ENCODE measurements around the gene TRAPPC10.
"Not testable (repeated sequence)": the region's sequence is repeated elsewhere in the genome, so short reads cannot be mapped to it uniquely, and the experiment has no call there.

TRAPPC10 gene

GRCh38 chr21:44090325-44090724 is 78.2 kb downstream of the TRAPPC10 start:
- no peak for TF ChIP-seq CTCF (IDR thresholded peaks at IDR 0.05; ENCODE audit: borderline replicate concordance, control extremely low read depth, extremely low read depth, insufficient read depth, missing control alignments)
- in situ Hi-C loops (cut with MboI; ENCODE audit: low sequenced_read_pairs, unreplicated experiment) = loop anchor here (25.0 kb wide), 1 partner anchor 372 kb away; the partner anchor contains the start of gene LRRC3
- DNase-seq (ENCODE audit: low spot score) = no peak

GRCh38 chr21:44092211-44092610 is 80.1 kb downstream of the TRAPPC10 start:
- DNase-seq (ENCODE audit: low spot score) = no peak
- in situ Hi-C loops (cut with MboI; ENCODE audit: low sequenced_read_pairs, unreplicated experiment) = loop anchor here (25.0 kb wide), 1 partner anchor 370 kb away; the partner anchor contains the start of gene LRRC3
- no peak for TF ChIP-seq CTCF (IDR thresholded peaks at IDR 0.05; ENCODE audit: borderline replicate concordance, control extremely low read depth, extremely low read depth, insufficient read depth, missing control alignments)

GRCh38 chr21:44093761-44094160 is 81.7 kb downstream of the TRAPPC10 start:
- TF ChIP-seq CTCF (IDR thresholded peaks at IDR 0.05; ENCODE audit: borderline replicate concordance, control extremely low read depth, extremely low read depth, insufficient read depth, missing control alignments) = no peak
- no peak for DNase-seq (ENCODE audit: low spot score)
- in situ Hi-C loops (cut with MboI; ENCODE audit: low sequenced_read_pairs, unreplicated experiment) = loop anchor here (25.0 kb wide), 1 partner anchor 369 kb away; the partner anchor contains the start of gene LRRC3

- in situ Hi-C loops (cut with MboI; ENCODE audit: low sequenced_read_pairs, unreplicated experiment) = loop anchor here (25.0 kb wide), 1 partner anchor 367 kb away; the partner anchor contains the start of gene LRRC3
- no peak for DNase-seq (ENCODE audit: low spot score)
- TF ChIP-seq CTCF (IDR thresholded peaks at IDR 0.05; ENCODE audit: borderline replicate concordance, control extremely low read depth, extremely low read depth, insufficient read depth, missing control alignments) = no peak
These were observed 82.7 kb downstream of the TRAPPC10 start for GRCh38 chr21:44094832-44095231.

GRCh38 chr21:44098507-44098906 is 86.4 kb downstream of the TRAPPC10 start:
- DNase-seq (ENCODE audit: low spot score) = not testable (repeated sequence)
- in situ Hi-C loops (cut with MboI; ENCODE audit: low sequenced_read_pairs, unreplicated experiment) = loop anchor here (25.0 kb wide), 1 partner anchor 364 kb away; the partner anchor contains the start of gene LRRC3

GRCh38 chr21:44098964-44099363 is 86.9 kb downstream of the TRAPPC10 start:
- not testable (repeated sequence) for DNase-seq (ENCODE audit: low spot score)
- in situ Hi-C loops (cut with MboI; ENCODE audit: low sequenced_read_pairs, unreplicated experiment) = loop anchor here (25.0 kb wide), 1 partner anchor 363 kb away; the partner anchor contains the start of gene LRRC3

- DNase-seq (ENCODE audit: low spot score); in situ Hi-C loops (cut with MboI; ENCODE audit: low sequenced_read_pairs, unreplicated experiment): not testable (repeated sequence)
These were observed 95.0 kb downstream of the TRAPPC10 start, which contains the start of gene PWP2 for GRCh38 chr21:44107026-44107501. Gene PWP2, plus strand, starts transcription at chr21:44107399. Its CDS starts 18 bp downstream, at chr21:44107417.

- in situ Hi-C loops (cut with MboI; ENCODE audit: low sequenced_read_pairs, unreplicated experiment); DNase-seq (ENCODE audit: low spot score): not testable (repeated sequence)
These were observed 95.5 kb downstream of the TRAPPC10 start for GRCh38 chr21:44107589-44107988.

GRCh38 chr21:44113702-44114371 is 101.7 kb downstream of the TRAPPC10 start:
- in situ Hi-C loops (cut with MboI; ENCODE audit: low sequenced_read_pairs, unreplicated experiment); DNase-seq (ENCODE audit: low spot score): not testable (repeated sequence)

- DNase-seq (ENCODE audit: low spot score); in situ Hi-C loops (cut with MboI; ENCODE audit: low sequenced_read_pairs, unreplicated experiment): not testable (repeated sequence)
These were observed 110.0 kb downstream of the TRAPPC10 start for GRCh38 chr21:44122131-44122530.

GRCh38 chr21:44127827-44128226 is 115.7 kb downstream of the TRAPPC10 start:
- DNase-seq (ENCODE audit: low spot score); in situ Hi-C loops (cut with MboI; ENCODE audit: low sequenced_read_pairs, unreplicated experiment): not testable (repeated sequence)

- in situ Hi-C loops (cut with MboI; ENCODE audit: low sequenced_read_pairs, unreplicated experiment); DNase-seq (ENCODE audit: low spot score): not testable (repeated sequence)
These were observed 121.6 kb downstream of the TRAPPC10 start for GRCh38 chr21:44133715-44134057.

GRCh38 chr21:44134732-44135131 is 122.6 kb downstream of the TRAPPC10 start:
- DNase-seq (ENCODE audit: low spot score); in situ Hi-C loops (cut with MboI; ENCODE audit: low sequenced_read_pairs, unreplicated experiment): not testable (repeated sequence)
